Measurements from ENCODE around the gene SDK1. TPM values are rescaled to one million over a fixed set of nuclear protein-coding genes. Genes with fewer than 3 reads are reported as not detected.

The SDK1 gene
- total and polyA plus RNA-seq, 2 donors (not counting 3 experiments of a cell fraction or from before 2014, with no cell fraction given) = 1.6 to 3.9 TPM

- FAIRE-seq = no peak
These were observed 658.3 kb downstream of the SDK1 start for GRCh38 chr7:3959364-3959763.

More at GRCh38 chr7:3959364-3959763, 658.3 kb downstream of the SDK1 start:
- H4K20me1 ChIP-seq (replicated peaks; ENCODE audit: control insufficient read depth, extremely low read depth, insufficient read depth, low read length) = no peaks in the 10 kb centered on the region
- H3K9me3 ChIP-seq (replicated peaks; ENCODE audit: control insufficient read depth, insufficient read depth, low read length) = no peaks in the 10 kb centered on the region
- POLR2A ChIA-PET = no interaction called here
- no peak overlapping the region for H2AFZ ChIP-seq (ENCODE audit: low read depth, low read length)
- H3K27me3 ChIP-seq (ENCODE audit: control insufficient read depth in 2 of 2, insufficient read depth in 2 of 2, low read length in 2 of 2) = no peaks in the 10 kb centered on the region
- no peak overlapping the region for H3K27ac ChIP-seq (ENCODE audit: insufficient read depth, low read depth, low read length)
- H3K79me2 ChIP-seq (ENCODE audit: control insufficient read depth, insufficient read depth, low read length) = no peaks in the 10 kb centered on the region
- CTCF ChIA-PET = interaction anchor here (1.4 kb wide), 1 partner anchor 27 kb away, joined by 3 read pairs; no protein-coding TSS in a partner anchor
- dilution Hi-C loops (cut with MboI; ENCODE audit: extremely low pct_ligation_motif_present, low sequenced_read_pairs) = no loop called here
- no peaks in the 10 kb centered on the region for H3K36me3 ChIP-seq (ENCODE audit: control insufficient read depth in 2 of 2, extremely low read depth in 1 of 2, insufficient read depth in 2 of 2, low read length in 2 of 2)
- no peak for DNase-seq (ENCODE audit: low read depth, low spot score)
- H3K9me1 ChIP-seq (replicated peaks; ENCODE audit: control insufficient read depth, extremely low read depth, insufficient read depth, low read length) = no peaks in the 10 kb centered on the region
- intact Hi-C loops (cut with micrococcal nuclease) = no loop called here
- no peak overlapping the region for H3K4me2 ChIP-seq (ENCODE audit: insufficient read depth, low read length)
- H3K4me1 ChIP-seq (ENCODE audit: control insufficient read depth, extremely low read depth, insufficient read depth, low read length) = peaks cover 4% of the 10 kb centered on the region
- no peak overlapping the region for H3K9ac ChIP-seq (replicated peaks; ENCODE audit: extremely low read depth, insufficient read depth, low read length)
- BruUV-seq (replicated peaks) = no TSS peak
- TF ChIP-seq GATA2 (IDR thresholded peaks at IDR 0.05; ENCODE audit: insufficient read depth, insufficient read length, low read depth, low read length) (no peak), CTCF (IDR thresholded peaks at IDR 0.05; ENCODE audit: extremely low read depth in 1 of 2, insufficient read depth in 1 of 2, low read depth in 1 of 2, low read length in 2 of 2) (no peak), JUN (IDR thresholded peaks at IDR 0.05; ENCODE audit: borderline replicate concordance, insufficient read depth, insufficient read length, low read depth) (no peak), MAX (IDR thresholded peaks at IDR 0.05; ENCODE audit: insufficient read depth, insufficient read length) (no peak), MYC (IDR thresholded peaks at IDR 0.05; ENCODE audit: low read depth, low read length) (no peak), EZH2 (IDR thresholded peaks at IDR 0.05; ENCODE audit: borderline replicate concordance, low read depth, low read length, severe bottlenecking) (no peak), FOS (IDR thresholded peaks at IDR 0.05; ENCODE audit: borderline replicate concordance, insufficient read depth, low read length) (no peak), POLR2A (IDR thresholded peaks at IDR 0.05; ENCODE audit: low read depth, low read length) (no peak), POLR2AphosphoS5 (IDR thresholded peaks at IDR 0.05; ENCODE audit: insufficient read depth, low read depth, low read length) (no peak)
- H3K4me3 ChIP-seq (replicated peaks in 1 of 3; ENCODE audit: insufficient read depth in 1 of 3, low read depth in 1 of 3, low read length in 3 of 3) = no peak overlapping the region

All from endothelial cell of umbilical vein (primary cell).